ENCODE measurements around the gene NCOA5.

Gene NCOA5

GRCh38 chr20:46018112-46018511 lies 71.7 kb downstream of the NCOA5 start:
- FAIRE-seq (no peak), DNase-seq (ENCODE audit: insufficient read length, low spot score) (no peak)
- no peak for TF ChIP-seq CTCF (IDR thresholded peaks at IDR 0.05; ENCODE audit: insufficient read depth, missing control alignments)

GRCh38 chr20:46017272-46017671 lies 72.5 kb downstream of the NCOA5 start:
- no peak for TF ChIP-seq CTCF (IDR thresholded peaks at IDR 0.05; ENCODE audit: insufficient read depth, missing control alignments)
- FAIRE-seq (no peak), DNase-seq (ENCODE audit: insufficient read length, low spot score) (no peak)

GRCh38 chr20:46014517-46015396 lies 75.0 kb downstream of the NCOA5 start:
- FAIRE-seq: no peak
- DNase-seq (ENCODE audit: insufficient read length, low spot score): no peak
- no peak for TF ChIP-seq CTCF (IDR thresholded peaks at IDR 0.05; ENCODE audit: insufficient read depth, missing control alignments)

GRCh38 chr20:46013829-46014516 lies 75.8 kb downstream of the NCOA5 start:
- peak; percentile 63 for TF ChIP-seq CTCF (IDR thresholded peaks at IDR 0.05; ENCODE audit: insufficient read depth, missing control alignments)
- FAIRE-seq (no peak), DNase-seq (ENCODE audit: insufficient read length, low spot score) (peak; percentile 80)

GRCh38 chr20:46013322-46013828 lies 76.4 kb downstream of the NCOA5 start:
- no peak for TF ChIP-seq CTCF (IDR thresholded peaks at IDR 0.05; ENCODE audit: insufficient read depth, missing control alignments)
- DNase-seq (ENCODE audit: insufficient read length, low spot score) (no peak), FAIRE-seq (no peak)

GRCh38 chr20:46012921-46013320 lies 76.8 kb downstream of the NCOA5 start:
- TF ChIP-seq CTCF (IDR thresholded peaks at IDR 0.05; ENCODE audit: insufficient read depth, missing control alignments): no peak
- FAIRE-seq (no peak), DNase-seq (ENCODE audit: insufficient read length, low spot score) (no peak)

Measured in D721Med (cell line).